H1 (cell line): ENCODE results near the gene CUL4A. TPM values are rescaled to one million over a fixed set of nuclear protein-coding genes. Genes with fewer than 3 reads are reported as not detected.

Experiments used
- ASH2L ChIP-seq: fragments of 200-600, 300-600 bp; sonication (generic); IDR thresholded peaks from one replicate; pipeline ENCODE4 v1.7.1; 2017; ENCODE audit warnings: low read length
- EGR1 ChIP-seq: IDR thresholded peaks from 2 replicates; pipeline ENCODE4 v1.6.1; 2011; ENCODE audit warnings: low read depth, low read length, borderline replicate concordance
- HDAC2 ChIP-seq, 2 experiments: fragments of 300-600 bp in 1 of 2; sonication (generic) in 1 of 2; IDR thresholded peaks; 2 replicates each; pipeline ENCODE4 v1.6.1; 2011 to 2012; ENCODE audit warnings: low read depth in 2 of 2, low read length in 2 of 2, mild to moderate bottlenecking in 2 of 2, moderate library complexity in 2 of 2, borderline replicate concordance in 1 of 2, inconsistent platforms in 1 of 2
- MAFK ChIP-seq: IDR thresholded peaks from 2 replicates; pipeline ENCODE4 v1.6.1; 2012; ENCODE audit warnings: low read depth, mild to moderate bottlenecking, improper control_type of control experiment, low read length
- RBBP5 ChIP-seq: IDR thresholded peaks from 2 replicates; pipeline ENCODE4 v1.7.1; 2012; ENCODE audit warnings: low read depth, mild to moderate bottlenecking, inconsistent platforms, low read length, moderate library complexity, borderline replicate concordance
- SIN3A ChIP-seq, 2 experiments: IDR thresholded peaks in 1 of 2; conservative IDR thresholded peaks in 1 of 2; 2 replicates each; pipeline ENCODE4 v1.6.1; 2011 to 2012; ENCODE audit warnings: low read length in 2 of 2, improper control_type of control experiment in 1 of 2, low read depth in 1 of 2, mild to moderate bottlenecking in 1 of 2
- SUZ12 ChIP-seq: fragments of 200-600 bp; sonication (generic); IDR thresholded peaks from 2 replicates; pipeline ENCODE4 v1.6.1; 2012; ENCODE audit warnings: mild to moderate bottlenecking, inconsistent platforms, low read length, moderate library complexity, mixed read lengths
- TCF12 ChIP-seq: IDR thresholded peaks from 2 replicates; pipeline ENCODE4 v1.6.1; 2011; ENCODE audit warnings: low read depth, mild to moderate bottlenecking, low read length
- YY1 ChIP-seq: IDR thresholded peaks from 2 replicates; pipeline ENCODE4 v1.6.1; 2011; ENCODE audit warnings: low read depth, mild to moderate bottlenecking, low read length
- polyA plus RNA-seq, 7 experiments: library from polyadenylated mRNA; depleted of rRNA in 3 of 7; stranded (reverse) in 5 of 7; unstranded in 2 of 7; fragments of >200 nt in 5 of 7; fragments of 200-250 nt in 2 of 7; gene quantifications; 1 replicate in 5 of 7; 2 replicates in 1 of 7; 4 replicates in 1 of 7; pipeline versions ENCODE4 v1.2.1 to v1.2.3, GENCODE V29; 2011 to 2013; ENCODE audit warnings: missing spikeins in 2 of 7, mixed read lengths in 2 of 7
- total RNA-seq: library from RNA; stranded (reverse); fragmentation: NEBNext Ultra II Directional; extraction: Animal tissue kit (Norgen Biotek cat#: 25700); gene quantifications from 2 replicates; pipeline ENCODE4 v1.2.1, GENCODE V29; 2021

CUL4A gene
- total and polyA plus RNA-seq, 2 of the 8 experiments (the other 6 are each of a cell fraction or from before 2014, with no cell fraction given): 54.7 to 101 TPM

DNA sequence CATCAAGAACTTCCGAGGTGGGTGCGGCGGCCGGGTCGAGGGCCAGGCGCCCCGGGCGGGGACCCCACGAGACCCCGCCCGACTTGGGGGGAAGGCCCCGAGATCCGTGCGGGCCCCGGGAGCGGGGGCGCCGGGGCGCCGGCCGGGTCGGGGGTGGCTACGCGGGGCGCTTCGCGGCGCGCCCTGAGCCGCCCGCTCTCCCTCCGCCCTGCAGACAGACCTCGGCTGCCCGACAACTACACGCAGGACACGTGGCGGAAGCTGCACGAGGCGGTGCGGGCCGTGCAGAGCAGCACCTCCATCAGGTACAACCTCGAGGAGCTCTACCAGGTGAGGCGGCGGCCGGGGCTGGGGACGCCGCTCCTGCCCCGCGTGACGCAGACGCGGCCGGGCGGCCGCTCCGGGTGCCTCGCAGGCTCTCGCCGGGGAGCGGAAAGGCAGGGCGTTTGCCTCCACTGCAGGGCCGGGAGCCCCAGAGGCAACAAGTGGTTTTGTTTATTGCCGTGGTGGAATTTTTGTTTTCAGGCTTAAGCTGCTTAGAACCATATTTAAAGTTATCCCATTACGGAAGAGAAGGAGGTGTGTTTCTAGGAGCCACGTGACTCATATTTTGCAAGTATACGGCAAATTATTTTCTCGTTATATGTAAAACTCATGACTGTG, 477 bp downstream of the CUL4A start (continued):
- TF ChIP-seq EGR1 (no peak), HDAC2 (IDR thresholded peaks at IDR 0.05; ENCODE audit: borderline replicate concordance in 1 of 2, low read depth in 2 of 2, low read length in 2 of 2) (peak in 1 of 2 experiments; percentile 78; a peak in 2 of 4 replicates), RBBP5 (0 out of 2 replicates have a peak, but pooled peaks have one; percentile 30), TCF12 (no peak), SIN3A (conservative IDR thresholded peaks at IDR 0.05 in 1 of 2, IDR thresholded peaks at IDR 0.05 in 1 of 2; ENCODE audit: low read depth in 1 of 2, low read length in 2 of 2) (peak; percentile 4 to 89; a peak in 2 of 4 replicates), YY1 (no peak), SUZ12 (no peak), MAFK (no peak), ASH2L (no peak)
